T47D (cell line): Measurements from ENCODE around the gene ITIH4.

ENCODE experiments used
- DNase-seq, 2 experiments: peaks; one replicate each; pipeline versions ENCODE4 v3.0.0 to v3.0.0-alpha.2; 2011 to 2012; ENCODE audit warnings: low read depth in 1 of 2, low spot score in 1 of 2
- JUND ChIP-seq: IDR thresholded peaks from 2 replicates; pipeline ENCODE4 v1.6.1; 2012; ENCODE audit warnings: low read depth
- in situ Hi-C: cut with HindIII; loops from 2 replicates; pipeline ENCODE4 v1.10.0; 2016; ENCODE audit warnings: low sequenced_read_pairs, low pct_unique_long_range_greater_than_20kb

Gene ITIH4

GRCh38 chr3:52770496-52771333 is 59.8 kb downstream of the ITIH4 start, which contains the start of gene NEK4:
NEK4 (minus strand) TSS chr3:52770940; CDS start chr3:52770746, 194 bp downstream.
- TF ChIP-seq JUND = no peak
- DNase-seq = peak; percentile 70 to 88
- in situ Hi-C loops = no loop called here

GRCh38 chr3:52769786-52770455 is 60.6 kb downstream of the ITIH4 start:
- in situ Hi-C loops = no loop called here

GRCh38 chr3:52763466-52763865 is 67.0 kb downstream of the ITIH4 start:
- in situ Hi-C loops = no loop called here
- DNase-seq = no peak
- no peak for TF ChIP-seq JUND

More at GRCh38 chr3:52769786-52770455, 60.6 kb downstream of the ITIH4 start:
- no peak for DNase-seq
- no peak for TF ChIP-seq JUND
